Breast epithelium (tissue), 3 donors: ENCODE results near the gene DNAL4.

Source experiments
- POLR2A ChIP-seq: fragments of 450-650 bp; IDR thresholded peaks from one replicate; pipeline ENCODE4 v1.6.1; 2016; ENCODE audit warnings: antibody characterized with exemption, mild to moderate bottlenecking, moderate library complexity
- POLR2AphosphoS5 ChIP-seq, 3 donors: sonication (generic); formaldehyde crosslinking; IDR thresholded peaks; one replicate each; pipeline ENCODE4 v1.6.1; 2017; ENCODE audit warnings: antibody characterized with exemption in 3 of 3
- TF ChIP-seq, protein P1 (sequence below), 3 donors: fragments of 450-650 bp; IDR thresholded peaks; one replicate each; pipeline ENCODE4 v1.5.1; 2016 to 2017; ENCODE audit warnings: antibody characterized with exemption in 3 of 3, mild to moderate bottlenecking in 3 of 3, moderate library complexity in 3 of 3

DNA sequence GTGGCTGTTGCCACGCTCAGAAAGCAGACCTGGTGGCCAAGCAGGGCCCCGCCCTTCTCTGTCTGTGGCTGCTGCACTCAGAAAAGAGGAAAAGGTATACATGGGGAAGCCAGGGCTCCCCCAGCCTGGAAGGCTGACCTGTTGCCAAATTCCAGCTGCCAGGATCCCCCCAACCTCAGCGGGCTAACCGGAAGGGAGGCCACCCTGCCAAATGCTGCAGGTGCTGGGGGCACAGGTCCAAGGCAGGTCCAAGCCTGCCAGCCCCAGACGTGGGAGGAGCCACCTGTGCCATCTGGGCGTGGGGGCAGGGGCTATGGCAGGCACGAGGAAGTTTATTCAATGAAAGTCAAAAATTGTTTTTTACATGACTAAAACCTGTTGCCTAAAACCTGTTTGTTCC is 47.3 kb upstream of the DNAL4 start:
- TF ChIP-seq, protein P1, sequence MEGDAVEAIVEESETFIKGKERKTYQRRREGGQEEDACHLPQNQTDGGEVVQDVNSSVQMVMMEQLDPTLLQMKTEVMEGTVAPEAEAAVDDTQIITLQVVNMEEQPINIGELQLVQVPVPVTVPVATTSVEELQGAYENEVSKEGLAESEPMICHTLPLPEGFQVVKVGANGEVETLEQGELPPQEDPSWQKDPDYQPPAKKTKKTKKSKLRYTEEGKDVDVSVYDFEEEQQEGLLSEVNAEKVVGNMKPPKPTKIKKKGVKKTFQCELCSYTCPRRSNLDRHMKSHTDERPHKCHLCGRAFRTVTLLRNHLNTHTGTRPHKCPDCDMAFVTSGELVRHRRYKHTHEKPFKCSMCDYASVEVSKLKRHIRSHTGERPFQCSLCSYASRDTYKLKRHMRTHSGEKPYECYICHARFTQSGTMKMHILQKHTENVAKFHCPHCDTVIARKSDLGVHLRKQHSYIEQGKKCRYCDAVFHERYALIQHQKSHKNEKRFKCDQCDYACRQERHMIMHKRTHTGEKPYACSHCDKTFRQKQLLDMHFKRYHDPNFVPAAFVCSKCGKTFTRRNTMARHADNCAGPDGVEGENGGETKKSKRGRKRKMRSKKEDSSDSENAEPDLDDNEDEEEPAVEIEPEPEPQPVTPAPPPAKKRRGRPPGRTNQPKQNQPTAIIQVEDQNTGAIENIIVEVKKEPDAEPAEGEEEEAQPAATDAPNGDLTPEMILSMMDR (IDR thresholded peaks at IDR 0.05) = no peak
- TF ChIP-seq POLR2AphosphoS5 (IDR thresholded peaks at IDR 0.05) (no peak), POLR2A (no peak)
